Sigmoid colon (tissue), 7 donors: ENCODE data around the gene EPN3. TPM values are rescaled to one million over a fixed set of nuclear protein-coding genes. Genes with fewer than 3 reads are reported as not detected.

Experiments used
- DNase-seq: peaks from one replicate; pipeline ENCODE4 v3.0.0-alpha.2; 2019
- H3K27ac ChIP-seq, 4 donors: fragments of 200-600 bp; sonication (generic); one replicate each; pipeline ENCODE4 v1.5.1; 2016 to 2019; ENCODE audit warnings: mild to moderate bottlenecking in 1 of 4
- H3K27me3 ChIP-seq, 3 donors: fragments of 200-600 bp; sonication (generic); one replicate each; pipeline ENCODE4 v1.5.1; 2019; ENCODE audit warnings: mild to moderate bottlenecking in 1 of 3
- H3K36me3 ChIP-seq, 4 donors: fragments of 200-600 bp; sonication (generic); one replicate each; pipeline ENCODE4 v1.5.1; 2016 to 2019
- H3K4me1 ChIP-seq, 4 donors: fragments of 200-600 bp; sonication (generic); one replicate each; pipeline ENCODE4 v1.5.1; 2017 to 2019
- H3K4me3 ChIP-seq, 4 donors: fragments of 200-600 bp; sonication (generic); one replicate each; pipeline ENCODE4 v1.5.1; 2017 to 2019; ENCODE audit warnings: mild to moderate bottlenecking in 2 of 4, moderate library complexity in 1 of 4
- H3K9me3 ChIP-seq, 4 donors: fragments of 200-600 bp in 3 of 4; sonication (generic) in 3 of 4; one replicate each; pipeline versions ENCODE4 v1.5.1 to v1.6.1; 2013 to 2019
- EP300 ChIP-seq, 4 donors: sonication (generic); formaldehyde crosslinking; IDR thresholded peaks; one replicate each; pipeline ENCODE4 v1.6.1; 2017; ENCODE audit warnings: antibody characterized with exemption in 4 of 4
- POLR2A ChIP-seq, 2 donors: fragments of 450-650 bp; IDR thresholded peaks; one replicate each; pipeline ENCODE4 v1.6.1; 2016; ENCODE audit warnings: antibody characterized with exemption in 2 of 2, mild to moderate bottlenecking in 2 of 2, moderate library complexity in 2 of 2
- POLR2AphosphoS5 ChIP-seq, 4 donors: sonication (generic); formaldehyde crosslinking; IDR thresholded peaks; one replicate each; pipeline ENCODE4 v1.6.1; 2017; ENCODE audit warnings: antibody characterized with exemption in 4 of 4
- WGBS, 2 donors: extraction: QIAGEN DNeasy Blood & Tissue Kit; methylation state at CpG; one replicate each; pipeline ENCODE4 v1.1.7; 2013; 5-methylcytosine and 5-hydroxymethylcytosine counted together
- intact Hi-C: fragments of 100-400 bp; cut with DNase I; formaldehyde crosslinking; loops from one replicate; pipeline ENCODE4 v1.15.1; 2023
- polyA plus RNA-seq, 3 donors: library from polyadenylated mRNA; stranded (reverse); fragments of 200-250 nt; gene quantifications; one replicate each; pipeline ENCODE4 v1.2.3, GENCODE V29; 2013
- total RNA-seq, 4 donors: library from RNA; depleted of rRNA; stranded (reverse); fragments of >200 nt; gene quantifications; one replicate each; pipeline ENCODE4 v1.1.0, GENCODE V29; 2016
- TF ChIP-seq, protein P1 (sequence below), 4 experiments: fragments of 450-650 bp in 3 of 4; fragments of 200-600 bp in 1 of 4; IDR thresholded peaks; one replicate each; pipeline ENCODE4 v1.5.1; 2016 to 2019; ENCODE audit warnings: antibody characterized with exemption in 4 of 4, mild to moderate bottlenecking in 3 of 4, moderate library complexity in 2 of 4
- donor health status: healthy with polysubstance abuse.
- donor health status: Bipolar disorder and iron deficiency.
- donor health status: healthy.

EPN3 gene
- total and polyA plus RNA-seq, 7 donors, result 23.4 to 31.7 (median 29.5) TPM; not detected in 4

DNA sequence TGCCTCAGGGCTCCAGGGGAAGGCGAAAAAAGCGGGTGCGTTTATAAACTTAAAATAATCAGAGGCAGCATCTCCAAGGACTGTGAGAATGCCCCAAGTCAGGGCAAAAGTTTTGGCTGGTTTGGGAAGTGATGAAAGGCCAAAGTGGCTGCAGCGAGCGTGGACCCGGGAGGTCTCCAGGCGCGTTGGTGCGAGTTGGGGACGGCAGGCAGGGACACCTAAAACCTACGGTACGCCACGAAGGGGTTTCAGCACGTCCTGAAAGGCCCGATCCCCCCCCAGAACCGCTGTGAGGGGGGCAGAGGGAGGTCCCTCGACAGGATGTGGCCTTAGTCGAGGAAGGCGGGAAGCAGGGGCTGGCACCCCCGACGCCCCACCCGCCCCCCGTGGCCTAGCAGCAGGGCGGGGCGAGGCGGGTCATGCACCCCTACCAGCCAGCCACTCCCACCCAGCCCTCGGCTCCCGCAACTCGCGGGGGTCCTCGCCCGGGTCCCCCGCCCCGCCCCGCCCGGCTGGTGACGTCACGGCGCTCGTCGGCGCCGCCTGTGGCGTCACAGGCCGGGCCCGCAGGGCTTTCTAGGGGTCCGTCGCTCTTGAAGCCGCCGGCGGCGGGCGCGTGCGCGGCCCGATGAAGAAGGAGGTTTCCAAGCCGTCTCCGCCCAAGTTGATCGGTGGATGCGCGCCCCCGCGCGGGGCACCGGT, 24.5 kb upstream of the EPN3 start, which contains the start of gene MYCBPAP:
TSS of gene MYCBPAP (plus strand) at position 569 of the 702 bp plus-strand sequence. CDS start 236 bp downstream, outside the sequence.
- Histone ChIP-seq H3K27ac (peak within 1 kb of the TSS; percentile 76 to 85 (median 79)), H3K27me3 (no peaks in the 10 kb centered on the region), H3K4me3 (peak within 1 kb of the TSS; percentile 47 to 69 (median 62)), H3K4me1 (peaks cover 0 to 16% (median 8%) of the 10 kb centered on the region in 4 donors), H3K36me3 (no peaks in the 10 kb centered on the region), H3K9me3 (no peaks in the 10 kb centered on the region)
- intact Hi-C loops, result no loop called here
- WGBS, 2 donors, result 13 to 18% methylated on average over 66 of the region's 66 CpGs
- DNase-seq, result peak; percentile 92
- TF ChIP-seq POLR2AphosphoS5 (IDR thresholded peaks at IDR 0.05), result peak; percentile 11 to 66 (median 56)
- TF ChIP-seq POLR2A (IDR thresholded peaks at IDR 0.05), result peak in 1 of 2 donors; percentile 12
- TF ChIP-seq, protein P1, sequence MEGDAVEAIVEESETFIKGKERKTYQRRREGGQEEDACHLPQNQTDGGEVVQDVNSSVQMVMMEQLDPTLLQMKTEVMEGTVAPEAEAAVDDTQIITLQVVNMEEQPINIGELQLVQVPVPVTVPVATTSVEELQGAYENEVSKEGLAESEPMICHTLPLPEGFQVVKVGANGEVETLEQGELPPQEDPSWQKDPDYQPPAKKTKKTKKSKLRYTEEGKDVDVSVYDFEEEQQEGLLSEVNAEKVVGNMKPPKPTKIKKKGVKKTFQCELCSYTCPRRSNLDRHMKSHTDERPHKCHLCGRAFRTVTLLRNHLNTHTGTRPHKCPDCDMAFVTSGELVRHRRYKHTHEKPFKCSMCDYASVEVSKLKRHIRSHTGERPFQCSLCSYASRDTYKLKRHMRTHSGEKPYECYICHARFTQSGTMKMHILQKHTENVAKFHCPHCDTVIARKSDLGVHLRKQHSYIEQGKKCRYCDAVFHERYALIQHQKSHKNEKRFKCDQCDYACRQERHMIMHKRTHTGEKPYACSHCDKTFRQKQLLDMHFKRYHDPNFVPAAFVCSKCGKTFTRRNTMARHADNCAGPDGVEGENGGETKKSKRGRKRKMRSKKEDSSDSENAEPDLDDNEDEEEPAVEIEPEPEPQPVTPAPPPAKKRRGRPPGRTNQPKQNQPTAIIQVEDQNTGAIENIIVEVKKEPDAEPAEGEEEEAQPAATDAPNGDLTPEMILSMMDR (IDR thresholded peaks at IDR 0.05), result no peak

DNA sequence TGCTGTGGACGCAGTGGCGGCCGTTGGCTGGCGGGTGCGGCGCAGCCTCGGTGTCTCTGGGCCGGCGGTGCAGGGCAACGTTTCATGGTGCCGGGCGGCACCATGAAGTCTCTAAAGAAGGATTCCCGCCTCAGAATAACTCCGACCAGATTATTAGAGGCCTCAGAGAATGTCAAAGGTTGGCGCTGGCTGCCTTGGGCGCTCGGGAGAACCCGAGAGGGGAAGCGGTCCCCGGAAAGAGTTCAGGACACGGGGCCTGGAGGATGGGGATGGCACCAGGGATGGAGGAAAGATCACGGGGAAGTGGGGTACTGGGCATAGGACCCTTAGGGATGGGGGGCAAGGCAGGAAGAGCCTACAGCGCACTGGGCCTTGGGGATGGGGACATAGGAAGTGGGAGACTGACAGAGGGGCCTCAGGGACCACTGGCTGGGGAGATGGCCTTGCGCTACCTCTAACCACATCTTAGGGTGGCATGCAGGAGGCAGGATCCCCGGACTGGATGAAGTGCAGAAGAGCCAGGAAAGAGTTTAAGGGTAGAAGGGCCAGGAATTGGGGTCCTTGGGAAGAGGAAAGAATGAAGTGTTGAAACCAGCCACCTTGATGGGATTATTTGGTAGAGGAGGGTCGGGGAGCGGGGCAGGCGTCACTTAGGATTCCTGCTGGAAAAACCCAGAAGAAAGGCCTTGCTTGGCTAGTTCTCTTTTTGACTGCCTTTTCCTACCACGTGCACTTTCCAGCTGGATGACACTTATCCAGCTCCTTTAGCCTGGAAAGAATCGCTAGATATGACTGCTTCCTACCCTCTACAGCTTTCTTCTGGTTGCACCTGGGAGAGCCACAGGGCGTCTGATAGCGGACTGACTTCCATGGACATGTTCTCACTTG, 23.7 kb upstream of the EPN3 start:
- Histone ChIP-seq H3K4me3 (peak overlapping the region; percentile 47 to 69 (median 62)), H3K4me1 (peaks cover 0 to 16% (median 8%) of the 10 kb centered on the region in 4 donors), H3K9me3 (no peaks in the 10 kb centered on the region), H3K36me3 (no peaks in the 10 kb centered on the region), H3K27ac (peak overlapping the region; percentile 76 to 85 (median 79)), H3K27me3 (no peaks in the 10 kb centered on the region)
- WGBS, 2 donors, result 38 to 42% methylated on average over 32 of the region's 32 CpGs
- no peak for TF ChIP-seq POLR2A (IDR thresholded peaks at IDR 0.05)
- no peak for TF ChIP-seq EP300 (IDR thresholded peaks at IDR 0.05)
- TF ChIP-seq, protein P1 (IDR thresholded peaks at IDR 0.05), result no peak
- TF ChIP-seq POLR2AphosphoS5 (IDR thresholded peaks at IDR 0.05), result no peak
- no peak for DNase-seq
- intact Hi-C loops, result no loop called here

DNA sequence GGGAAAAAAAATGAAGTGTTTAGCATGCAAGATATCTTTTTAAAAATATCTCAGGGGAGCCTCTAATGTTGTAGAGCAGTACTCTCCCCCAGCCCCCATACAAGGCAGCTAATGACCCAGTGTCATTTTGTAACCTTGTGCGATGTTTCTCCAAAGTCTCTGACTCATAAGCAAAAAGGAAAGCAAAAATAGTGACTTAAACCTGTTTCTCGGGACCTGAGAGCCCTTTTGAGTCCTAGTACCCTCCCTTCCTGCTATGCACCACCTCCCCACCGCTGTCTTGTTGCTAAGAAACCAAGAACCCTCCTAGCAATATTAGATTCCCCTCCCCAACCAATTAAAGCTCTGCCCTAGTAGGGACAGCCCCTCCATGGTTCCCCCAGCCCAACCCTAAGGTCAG, 21.5 kb upstream of the EPN3 start:
- Histone ChIP-seq H3K9me3 (no peaks in the 10 kb centered on the region), H3K4me1 (peaks cover 0 to 31% (median 19%) of the 10 kb centered on the region in 4 donors), H3K27me3 (no peaks in the 10 kb centered on the region), H3K27ac (no peak overlapping the region), H3K36me3 (no peaks in the 10 kb centered on the region), H3K4me3 (no peak overlapping the region)
- TF ChIP-seq POLR2A (IDR thresholded peaks at IDR 0.05), result no peak
- TF ChIP-seq POLR2AphosphoS5 (IDR thresholded peaks at IDR 0.05), result no peak
- TF ChIP-seq, protein P1 (IDR thresholded peaks at IDR 0.05), result no peak
- TF ChIP-seq EP300 (IDR thresholded peaks at IDR 0.05), result no peak
- DNase-seq, result no peak
- WGBS, 2 donors, result 50 to 67% methylated on average over 3 of the region's 3 CpGs
- intact Hi-C loops, result no loop called here

DNA sequence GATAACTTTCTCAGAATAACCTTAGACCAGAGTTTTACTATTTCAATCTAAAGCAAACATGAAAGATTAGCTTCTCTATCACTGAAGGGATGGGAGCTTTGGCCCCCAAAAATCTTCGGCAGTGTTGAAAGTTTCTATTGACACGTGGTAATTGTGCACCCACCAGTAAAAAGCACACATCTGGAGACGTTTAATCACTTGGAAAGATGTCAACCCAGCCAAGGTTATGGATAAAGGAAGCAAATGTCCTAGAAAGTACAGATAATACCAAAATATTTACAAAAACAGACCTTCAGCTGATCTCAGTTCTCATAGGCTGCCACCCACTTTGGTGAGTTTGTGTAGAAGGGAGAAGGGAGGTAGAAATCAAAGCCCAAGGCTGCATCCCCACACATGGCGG, 19.0 kb upstream of the EPN3 start:
- TF ChIP-seq, protein P1 (IDR thresholded peaks at IDR 0.05), result no peak
- TF ChIP-seq EP300 (IDR thresholded peaks at IDR 0.05) (no peak), POLR2A (IDR thresholded peaks at IDR 0.05) (no peak), POLR2AphosphoS5 (IDR thresholded peaks at IDR 0.05) (no peak)
- peaks cover 0 to 24% (median 19%) of the 10 kb centered on the region in 4 donors for H3K4me1 ChIP-seq
- DNase-seq, result no peak

More for the DNA sequence above, 19.0 kb upstream of the EPN3 start:
- H3K27me3 ChIP-seq, result no peaks in the 10 kb centered on the region
- no peaks in the 10 kb centered on the region for H3K36me3 ChIP-seq
- H3K9me3 ChIP-seq, result no peaks in the 10 kb centered on the region
- H3K4me3 ChIP-seq, result no peak overlapping the region
- WGBS, 2 donors, result 70 to 84% methylated on average over 4 of the region's 4 CpGs
- H3K27ac ChIP-seq, result no peak overlapping the region
- intact Hi-C loops, result no loop called here
